CD4-positive, alpha-beta T cell treated with Interferon alpha-2 for 1 hour (primary cell): Measurements from ENCODE around the gene TFAP2E.

Experiments used
- DNase-seq, 2 donors: peaks; one replicate each; pipeline ENCODE4 v3.0.0-alpha.2; 2020 to 2022

TFAP2E gene

GRCh38 chr1:35598895-35599294 lies 25.8 kb downstream of the TFAP2E start:
- no peak for DNase-seq

GRCh38 chr1:35599411-35599810 lies 26.3 kb downstream of the TFAP2E start:
- DNase-seq: no peak

GRCh38 chr1:35600593-35600992 lies 27.5 kb downstream of the TFAP2E start:
- DNase-seq: no peak

- DNase-seq: no peak
Observed at GRCh38 chr1:35603468-35603867, 30.4 kb downstream of the TFAP2E start.

- DNase-seq: no peak
Observed at GRCh38 chr1:35603941-35604340, 30.8 kb downstream of the TFAP2E start.

GRCh38 chr1:35605071-35605866 lies 32.2 kb downstream of the TFAP2E start:
- no peak for DNase-seq

- DNase-seq: no peak
Observed at GRCh38 chr1:35605867-35606182, 32.7 kb downstream of the TFAP2E start.

GRCh38 chr1:35611655-35612054 lies 38.5 kb downstream of the TFAP2E start:
- DNase-seq: no peak

- no peak for DNase-seq
Observed at GRCh38 chr1:35615440-35615839, 42.3 kb downstream of the TFAP2E start.

GRCh38 chr1:35619237-35620121 lies 46.4 kb downstream of the TFAP2E start:
- DNase-seq: no peak

- no peak for DNase-seq
Observed at GRCh38 chr1:35622510-35623178, 49.5 kb downstream of the TFAP2E start.

GRCh38 chr1:35623832-35624231 lies 50.7 kb downstream of the TFAP2E start:
- no peak for DNase-seq

GRCh38 chr1:35629051-35629450 lies 55.9 kb downstream of the TFAP2E start:
- DNase-seq: no peak

- DNase-seq: no peak
Observed at GRCh38 chr1:35631396-35631795, 58.3 kb downstream of the TFAP2E start.

GRCh38 chr1:35633547-35633946 lies 60.4 kb downstream of the TFAP2E start:
- no peak for DNase-seq

- DNase-seq: peak in 1 of 2 donors; percentile 59
Observed at GRCh38 chr1:35637401-35637809, 64.3 kb downstream of the TFAP2E start.

GRCh38 chr1:35640380-35641232 lies 67.5 kb downstream of the TFAP2E start:
- no peak for DNase-seq

- DNase-seq: peak; percentile 93 to 96
Observed at GRCh38 chr1:35641233-35641866, 68.2 kb downstream of the TFAP2E start, which contains the start of gene PSMB2. TSS of gene PSMB2 (minus strand) at chr1:35641526. CDS start at chr1:35641432, 94 bp downstream.

- peak; percentile 1 to 27 for DNase-seq
Observed at GRCh38 chr1:35642471-35642955, 69.4 kb downstream of the TFAP2E start.

- no peak for DNase-seq
Observed at GRCh38 chr1:35644204-35644603, 71.1 kb downstream of the TFAP2E start.
